WTC11 (cell line): Measurements from ENCODE around the gene PCSK4. TPM values are rescaled to one million over a fixed set of nuclear protein-coding genes. Genes with fewer than 3 reads are reported as not detected.
"Not testable (repeated sequence)": the region's sequence is repeated elsewhere in the genome, so short reads cannot be mapped to it uniquely, and the experiment has no call there.

ENCODE experiments used
- ATAC-seq: fragments of 200-7000 bp; cut with Tn5 transposase; 2 replicates; pipeline ENCODE4 v1.10.0; 2021; ENCODE audit warnings: mild to moderate bottlenecking, moderate library complexity
- CTCF ChIA-PET: fragments of 300-600 bp; sonication (Branson Sonifier 250); formaldehyde crosslinking; loops from one replicate; lab custom pipeline; 2021; ENCODE audit warnings: antibody characterized with exemption; lab: Charles Lee
- POLR2A ChIA-PET: fragments of 350-600 bp; sonication (Branson Sonifier 250); formaldehyde crosslinking; loops from one replicate; lab custom pipeline; 2021; ENCODE audit warnings: antibody characterized with exemption; lab: Charles Lee
- DNase-seq: peaks from one replicate; pipeline ENCODE4 v3.0.0; 2021; ENCODE audit warnings: low spot score
- H3K27ac Mint-ChIP-seq: 2 replicates; pipeline ENCODE4 v1.8.0; 2021; ENCODE audit warnings: mixed read lengths
- H3K27me3 Mint-ChIP-seq: 2 replicates; pipeline ENCODE4 v1.8.0; 2021; ENCODE audit warnings: low read depth, mild to moderate bottlenecking, moderate library complexity, mixed read lengths
- H3K36me3 Mint-ChIP-seq: 2 replicates; pipeline ENCODE4 v1.8.0; 2021; ENCODE audit warnings: mixed read lengths
- H3K4me1 Mint-ChIP-seq: 2 replicates; pipeline ENCODE4 v1.8.0; 2022; ENCODE audit warnings: mixed read lengths
- H3K4me3 Mint-ChIP-seq: 2 replicates; pipeline ENCODE4 v1.8.0; 2021; ENCODE audit warnings: mild to moderate bottlenecking, moderate library complexity, mixed read lengths
- H3K9me3 Mint-ChIP-seq: 2 replicates; pipeline ENCODE4 v1.8.0; 2021; ENCODE audit warnings: mixed read lengths
- AR ChIP-seq: fragments of 250-450 bp; sonication (Bioruptor Pico); IDR thresholded peaks from 2 replicates; pipeline ENCODE4 v1.9.0; 2021; ENCODE audit warnings: mild to moderate bottlenecking
- GRHL2 ChIP-seq: fragments of 250-450 bp; sonication (Bioruptor Pico); IDR thresholded peaks from 2 replicates; pipeline ENCODE4 v1.8.0; 2022; ENCODE audit warnings: mild to moderate bottlenecking, moderate library complexity; ENCODE audit not compliant: insufficient replicate concordance, severe bottlenecking
- IRF2 ChIP-seq: sonication (generic); formaldehyde crosslinking; IDR thresholded peaks from 2 replicates; pipeline ENCODE4 v1.8.0; 2022; ENCODE audit warnings: low read depth, missing genetic modification reagents, borderline replicate concordance
- KAT7 ChIP-seq: sonication (generic); formaldehyde crosslinking; IDR thresholded peaks from 2 replicates; pipeline ENCODE4 v1.8.1; 2023; ENCODE audit warnings: missing genetic modification reagents, mild to moderate bottlenecking, borderline replicate concordance
- MLX ChIP-seq: sonication (generic); formaldehyde crosslinking; IDR thresholded peaks from 2 replicates; pipeline ENCODE4 v1.8.1; 2023; ENCODE audit warnings: mild to moderate bottlenecking, missing genetic modification reagents, moderate library complexity
- PRDM15 ChIP-seq: sonication (generic); formaldehyde crosslinking; IDR thresholded peaks from 2 replicates; pipeline ENCODE4 v1.8.0; 2022; ENCODE audit warnings: missing genetic modification reagents
- PRRX2 ChIP-seq: fragments of 250-450 bp; sonication (Bioruptor Pico); IDR thresholded peaks from 2 replicates; pipeline ENCODE4 v1.8.0; 2021; ENCODE audit warnings: mild to moderate bottlenecking
- SMAD3 ChIP-seq: sonication (generic); formaldehyde crosslinking; IDR thresholded peaks from 2 replicates; pipeline ENCODE4 v1.8.0; 2022; ENCODE audit warnings: missing genetic modification reagents, mild to moderate bottlenecking, borderline replicate concordance
- TP53 ChIP-seq: sonication (generic); formaldehyde crosslinking; IDR thresholded peaks from 2 replicates; pipeline ENCODE4 v1.8.1; 2023; ENCODE audit warnings: mild to moderate bottlenecking, missing genetic modification reagents
- USF1 ChIP-seq: sonication (generic); formaldehyde crosslinking; IDR thresholded peaks from 2 replicates; pipeline ENCODE4 v1.8.0; 2022; ENCODE audit warnings: mild to moderate bottlenecking, missing genetic modification reagents
- USF2 ChIP-seq: sonication (generic); formaldehyde crosslinking; IDR thresholded peaks from 2 replicates; pipeline ENCODE4 v1.8.1; 2023; ENCODE audit warnings: mild to moderate bottlenecking, missing genetic modification reagents, moderate library complexity
- ZBTB43 ChIP-seq: sonication (generic); formaldehyde crosslinking; IDR thresholded peaks from 2 replicates; pipeline ENCODE4 v1.8.1; 2023; ENCODE audit warnings: mild to moderate bottlenecking, missing genetic modification reagents
- ZMAT4 ChIP-seq: fragments of 250-450 bp; sonication (Bioruptor Pico); IDR thresholded peaks from 2 replicates; pipeline ENCODE4 v1.9.0; 2021; ENCODE audit warnings: mild to moderate bottlenecking
- ZNF512 ChIP-seq: sonication (generic); formaldehyde crosslinking; IDR thresholded peaks from 2 replicates; pipeline ENCODE4 v1.8.1; 2022; ENCODE audit warnings: missing genetic modification reagents, borderline replicate concordance
- ZNF532 ChIP-seq: fragments of 250-450 bp; sonication (Bioruptor Pico); IDR thresholded peaks from 2 replicates; pipeline ENCODE4 v1.9.0; 2021; ENCODE audit warnings: mild to moderate bottlenecking, borderline replicate concordance
- ZNF671 ChIP-seq: fragments of 250-450 bp; sonication (Bioruptor Pico); IDR thresholded peaks from 2 replicates; pipeline ENCODE4 v1.8.0; 2021; ENCODE audit warnings: mild to moderate bottlenecking
- ZSCAN18 ChIP-seq: fragments of 250-450 bp; sonication (Bioruptor Pico); IDR thresholded peaks from 2 replicates; pipeline ENCODE4 v2.1.2; 2022; ENCODE audit warnings: mild to moderate bottlenecking, moderate library complexity
- total RNA-seq: library from RNA; stranded (reverse); gene quantifications from 3 replicates; pipeline ENCODE4 v1.2.3, GENCODE V29; 2021

PCSK4 gene
- total RNA-seq, 1 experiment from 2014 or later = 22.4 TPM

GRCh38 chr19:1531587-1531986 is 41.4 kb upstream of the PCSK4 start:
- Mint-ChIP-seq H3K4me1 (no peaks in the 10 kb centered on the region), H3K27ac (no peak overlapping the region)
- DNase-seq = no peak
- CTCF ChIA-PET = no interaction called here
- no peak for TF ChIP-seq ZNF512
- no peak for TF ChIP-seq USF1 (CRISPR knock-in tag)
- no peak for TF ChIP-seq AR (CRISPR knock-in tag)
- TF ChIP-seq KAT7 (CRISPR knock-in tag) = no peak
- TF ChIP-seq IRF2 (CRISPR knock-in tag) = no peak
- no peak for TF ChIP-seq ZNF671 (CRISPR knock-in tag)
- TF ChIP-seq ZMAT4 (CRISPR knock-in tag) = no peak
- no peak for TF ChIP-seq USF2
- TF ChIP-seq TP53 = no peak
- TF ChIP-seq ZSCAN18 (CRISPR knock-in tag) = no peak
- TF ChIP-seq GRHL2 (CRISPR knock-in tag) = no peak
- no peak for TF ChIP-seq MLX (CRISPR knock-in tag)
- no peak for TF ChIP-seq PRRX2
- TF ChIP-seq ZNF532 (CRISPR knock-in tag) = no peak
- TF ChIP-seq PRDM15 (CRISPR knock-in tag) = no peak
- no peak for TF ChIP-seq SMAD3 (CRISPR knock-in tag)
- TF ChIP-seq ZBTB43 (CRISPR knock-in tag) = no peak
- TF ChIP-seq, all 79 proteins: peak for 0
- Mint-ChIP-seq H3K36me3 (no peaks in the 10 kb centered on the region), H3K9me3 (no peaks in the 10 kb centered on the region), H3K27me3 (no peaks in the 10 kb centered on the region), H3K4me3 (no peak overlapping the region)
- no peak for ATAC-seq
- POLR2A ChIA-PET = no interaction called here

- H3K27me3 Mint-ChIP-seq, H3K9me3 Mint-ChIP-seq, ATAC-seq, CTCF ChIA-PET, H3K36me3 Mint-ChIP-seq, DNase-seq, H3K4me1 Mint-ChIP-seq, H3K4me3 Mint-ChIP-seq, H3K27ac Mint-ChIP-seq: not testable (repeated sequence)
- POLR2A ChIA-PET = interaction anchor here (0.7 kb wide), 1 partner anchor 1111 kb away, joined by 5 read pairs; no protein-coding TSS in a partner anchor
These were observed 40.7 kb upstream of the PCSK4 start for GRCh38 chr19:1530856-1531255.
